ENCODE data around the gene SPDYE17.
"Not testable (repeated sequence)": the region's sequence is repeated elsewhere in the genome, so short reads cannot be mapped to it uniquely, and the experiment has no call there.

DNA sequence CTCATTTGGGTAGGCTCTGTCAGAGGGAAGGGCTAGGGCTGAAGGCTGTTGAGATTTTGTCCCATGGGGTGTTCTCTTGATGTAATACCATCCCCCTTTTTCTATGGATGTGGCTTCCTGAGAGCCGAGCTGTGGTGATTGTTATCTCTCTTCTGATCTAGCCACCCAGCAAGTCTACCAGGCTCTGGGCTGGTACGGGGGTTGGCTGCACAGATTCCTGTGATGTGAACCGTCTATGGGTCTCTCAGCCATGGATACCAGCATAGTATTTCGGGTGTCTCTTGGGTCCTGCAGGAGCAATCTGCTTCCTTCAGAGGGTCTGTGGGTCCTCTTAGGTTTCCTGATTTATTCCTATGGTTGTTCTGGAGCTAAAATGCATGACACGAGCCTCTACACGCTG lies 38.9 kb upstream of the SPDYE17 start:
- TF ChIP-seq, protein P1, sequence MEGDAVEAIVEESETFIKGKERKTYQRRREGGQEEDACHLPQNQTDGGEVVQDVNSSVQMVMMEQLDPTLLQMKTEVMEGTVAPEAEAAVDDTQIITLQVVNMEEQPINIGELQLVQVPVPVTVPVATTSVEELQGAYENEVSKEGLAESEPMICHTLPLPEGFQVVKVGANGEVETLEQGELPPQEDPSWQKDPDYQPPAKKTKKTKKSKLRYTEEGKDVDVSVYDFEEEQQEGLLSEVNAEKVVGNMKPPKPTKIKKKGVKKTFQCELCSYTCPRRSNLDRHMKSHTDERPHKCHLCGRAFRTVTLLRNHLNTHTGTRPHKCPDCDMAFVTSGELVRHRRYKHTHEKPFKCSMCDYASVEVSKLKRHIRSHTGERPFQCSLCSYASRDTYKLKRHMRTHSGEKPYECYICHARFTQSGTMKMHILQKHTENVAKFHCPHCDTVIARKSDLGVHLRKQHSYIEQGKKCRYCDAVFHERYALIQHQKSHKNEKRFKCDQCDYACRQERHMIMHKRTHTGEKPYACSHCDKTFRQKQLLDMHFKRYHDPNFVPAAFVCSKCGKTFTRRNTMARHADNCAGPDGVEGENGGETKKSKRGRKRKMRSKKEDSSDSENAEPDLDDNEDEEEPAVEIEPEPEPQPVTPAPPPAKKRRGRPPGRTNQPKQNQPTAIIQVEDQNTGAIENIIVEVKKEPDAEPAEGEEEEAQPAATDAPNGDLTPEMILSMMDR (IDR thresholded peaks at IDR 0.05; ENCODE audit: low read length): not testable (repeated sequence)
- not testable (repeated sequence) for TF ChIP-seq EZH2 (IDR thresholded peaks at IDR 0.05; ENCODE audit: borderline replicate concordance, low read length)

Measured in OCI-LY1 (cell line).